ENCODE measurements around the gene FAM120C. TPM values are rescaled to one million over a fixed set of nuclear protein-coding genes. Genes with fewer than 3 reads are reported as not detected.

FAM120C gene
- total RNA-seq, 1 donor from 2014 or later, result 11.4 TPM

DNA sequence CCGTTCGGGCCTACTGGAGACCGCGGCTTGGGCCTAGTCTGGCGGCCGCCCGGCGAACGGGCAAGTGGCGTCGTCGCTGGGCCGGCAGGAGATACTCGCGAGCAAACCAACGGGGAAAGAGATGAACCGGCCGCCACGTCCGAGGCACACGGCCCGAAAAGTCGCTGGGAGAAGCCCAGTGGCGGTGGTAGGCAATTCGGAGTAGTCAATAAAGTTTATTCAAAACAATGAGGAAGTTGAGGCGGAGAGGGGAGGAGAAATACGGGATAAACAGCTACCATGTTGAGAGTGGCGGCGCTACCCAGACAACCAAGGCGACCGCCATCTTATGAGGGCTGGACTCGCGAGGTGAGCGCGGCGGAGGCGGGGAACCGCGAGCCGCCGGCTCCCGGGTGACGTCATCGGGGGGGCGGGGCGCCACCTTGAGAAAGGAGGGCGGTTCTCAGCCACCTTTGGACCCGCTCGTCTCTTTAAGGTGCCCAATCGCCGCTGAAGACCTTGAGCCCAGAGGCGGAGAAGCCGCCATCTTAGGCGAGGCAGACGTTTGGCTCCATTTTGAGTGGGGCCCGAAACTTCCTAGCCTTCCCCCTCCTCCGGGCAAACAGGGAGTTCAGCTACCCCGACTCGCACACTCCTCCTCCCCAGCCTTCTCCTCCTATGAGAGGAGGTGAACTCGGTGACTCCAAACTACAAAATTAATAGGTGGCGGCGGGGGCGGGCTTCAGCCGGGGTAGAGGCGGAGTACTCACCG, 138.8 kb downstream of the FAM120C start, which contains the start of gene PHF8:
Gene PHF8 (minus strand): TSS at position 348 of the 751 bp plus-strand sequence. CDS start 1,745 bp downstream, outside the sequence.
- intact Hi-C loops (cut with micrococcal nuclease), result loop anchor here (1.0 to 10.0 kb wide), 16 partner anchors 139 to 1673 kb away; partner anchors contain the start of genes APEX2, FAM120C, GNL3L and KDM5C

DNA sequence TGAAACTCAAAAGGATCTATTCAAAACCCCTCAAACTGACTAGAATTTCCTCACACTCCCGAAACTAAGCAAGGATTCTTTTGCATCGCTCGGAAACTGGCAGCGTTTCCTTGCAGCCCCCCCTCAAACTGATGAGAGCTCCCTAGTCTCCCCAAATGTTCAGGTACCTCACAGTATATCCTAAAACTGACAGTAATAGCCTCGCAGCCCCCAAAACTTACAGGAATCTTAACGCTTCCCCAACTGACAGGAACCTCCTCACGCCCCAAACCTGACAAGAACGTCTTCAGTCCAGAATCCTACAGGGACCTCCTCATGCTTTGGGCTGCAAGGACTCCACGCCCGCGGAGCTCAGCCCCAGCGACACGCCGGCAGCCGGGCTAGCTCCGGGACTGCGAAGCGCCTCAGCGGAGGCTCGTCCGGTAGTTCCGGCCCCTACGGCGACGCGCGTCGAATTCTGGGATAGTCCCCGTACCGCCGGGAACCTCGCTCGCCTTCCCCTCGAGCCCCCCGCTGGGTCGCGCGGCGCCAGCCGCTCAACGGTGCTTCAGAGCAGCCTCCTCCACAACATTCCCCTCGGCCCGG, 139.4 kb downstream of the FAM120C start:
- intact Hi-C loops (cut with micrococcal nuclease), result loop anchor here (1.0 to 10.0 kb wide), 16 partner anchors 140 to 1674 kb away; partner anchors contain the start of genes APEX2, FAM120C, GNL3L and KDM5C

DNA sequence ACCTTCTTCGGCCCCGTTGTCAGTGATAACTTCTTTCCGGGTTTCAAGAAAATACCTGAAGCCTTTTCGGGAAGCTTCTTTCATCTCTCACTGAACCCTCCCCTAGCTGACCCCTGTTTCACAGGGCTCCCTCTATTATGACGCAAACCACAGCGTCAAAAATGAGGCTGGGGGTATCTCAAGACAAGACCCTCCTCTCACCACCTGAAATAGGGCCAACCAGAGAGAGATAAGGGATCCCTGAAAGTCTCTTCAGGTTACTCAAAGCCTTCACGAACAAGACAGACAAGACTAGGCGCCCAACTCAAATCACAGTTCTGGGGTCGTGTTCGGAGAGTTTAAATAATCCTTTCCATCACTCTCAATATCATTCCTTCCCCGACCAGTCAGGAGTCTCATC, 140.0 kb downstream of the FAM120C start:
- intact Hi-C loops (cut with micrococcal nuclease), result loop anchor here (5.0 to 10.0 kb wide), 4 partner anchors 958 to 1674 kb away; partner anchors contain the start of genes RRAGB and TSPYL2

DNA sequence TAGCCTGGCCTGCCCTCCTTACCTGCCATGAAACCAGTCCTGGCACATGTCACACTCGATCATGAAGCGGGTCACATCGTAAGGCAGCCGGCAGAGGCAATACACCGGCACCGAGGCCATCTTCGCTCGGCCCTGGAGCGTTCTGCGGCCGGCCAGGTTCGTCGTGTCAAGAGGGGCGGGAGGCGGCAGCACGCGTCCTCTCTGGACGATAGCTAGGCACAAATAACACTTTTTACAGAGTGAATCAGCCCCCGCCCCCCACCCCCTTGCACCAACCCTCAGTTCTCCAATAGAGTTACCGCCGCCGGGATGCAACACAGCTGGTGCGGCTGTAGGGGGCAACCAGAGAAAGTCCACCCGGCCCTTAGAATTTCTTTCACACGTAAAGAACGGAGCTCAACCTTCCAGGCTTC, 140.4 kb downstream of the FAM120C start:
- intact Hi-C loops (cut with micrococcal nuclease), result loop anchor here (5.0 to 10.0 kb wide), 4 partner anchors 958 to 1675 kb away; partner anchors contain the start of genes RRAGB and TSPYL2

DNA sequence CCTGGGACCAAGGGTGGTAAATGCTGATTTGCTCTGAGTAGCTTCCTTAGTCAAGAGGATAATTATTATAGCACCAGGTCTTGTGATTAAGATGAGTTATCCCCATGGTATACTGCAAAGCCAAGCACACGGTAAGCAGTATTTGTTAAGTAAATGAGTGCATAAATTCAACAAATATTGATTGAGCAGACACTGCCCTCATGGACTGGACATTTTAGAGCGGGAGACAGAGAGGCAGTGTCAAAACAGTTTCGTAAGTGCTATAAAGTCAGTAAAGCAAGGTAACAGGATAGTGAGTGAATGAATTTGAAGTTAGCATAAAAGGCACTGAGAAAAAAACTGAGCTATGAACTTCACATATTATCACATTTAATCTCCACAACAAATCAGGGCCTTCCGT, 152.7 kb downstream of the FAM120C start:
- intact Hi-C loops (cut with micrococcal nuclease), result no loop called here

DNA sequence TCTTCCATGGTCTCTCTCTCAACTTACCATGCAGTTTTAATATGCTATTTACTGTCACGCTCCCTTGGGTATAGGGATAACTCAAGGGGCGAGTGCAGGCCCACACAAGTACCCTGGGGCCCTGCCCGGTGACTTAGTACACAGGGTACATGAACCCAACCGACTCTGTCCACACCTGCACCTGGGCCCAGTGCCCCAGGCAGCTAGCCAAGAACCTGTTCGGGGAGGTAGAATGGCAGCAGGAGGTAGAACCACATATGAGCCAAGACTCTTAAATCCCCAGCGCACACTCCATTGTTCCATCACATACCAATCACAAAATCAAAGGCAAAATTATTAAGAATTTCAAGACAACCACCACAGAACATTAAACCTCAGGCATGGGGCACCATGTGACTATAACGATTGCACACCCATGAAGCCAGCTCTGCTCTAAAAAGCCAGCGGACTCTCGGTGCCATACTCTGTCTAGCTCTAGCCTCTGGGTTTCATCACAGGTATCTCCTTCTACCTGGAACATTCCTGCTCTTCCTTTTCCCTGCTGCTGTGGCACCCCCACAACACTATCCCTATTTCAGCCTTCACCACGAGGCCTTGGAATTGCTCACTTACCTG, 153.4 kb downstream of the FAM120C start:
- intact Hi-C loops (cut with micrococcal nuclease), result no loop called here

DNA sequence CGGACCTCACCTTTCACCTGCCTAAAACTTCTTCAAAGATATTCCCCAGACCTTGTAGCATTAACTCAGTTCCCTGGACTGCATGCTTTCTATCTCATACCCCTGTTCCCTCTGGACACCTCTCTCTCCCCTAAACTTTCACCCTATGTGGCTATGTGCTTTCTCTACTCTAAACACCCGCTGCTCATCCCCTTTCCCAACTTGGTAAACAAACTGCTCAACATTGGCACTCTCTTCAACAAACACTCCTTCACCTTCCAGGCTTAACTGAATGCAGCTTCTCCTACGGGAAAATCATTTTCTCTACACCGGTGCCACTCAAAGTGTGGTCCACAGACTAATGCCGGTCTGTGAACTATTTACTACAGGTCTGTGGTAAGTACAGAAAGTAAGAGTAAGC, 158.7 kb downstream of the FAM120C start:
- intact Hi-C loops (cut with micrococcal nuclease), result no loop called here

Other genes with a start within 250 kb of the FAM120C start
- 51.4 and 54.2 TPM in 2 replicates for gene PHF8, start 138.8 kb downstream of the FAM120C start, total RNA-seq
- gene WNK3, start 174.8 kb upstream of the FAM120C start, total RNA-seq, result 0.07 and 0.10 TPM in 2 replicates

Measured in T-helper 1 cell treated with Interleukin-12 subunit alpha and Interleukin-12 subunit beta and Interleukin-4 antibody, amounts not matched to agents 30 ng/mL and 1 ng/mL, for 36 hours (primary cell).